Dedifferentiated amniotic fluid mesenchymal stem cell (primary cell): ENCODE results near the gene HLA-DMA.
"Not testable (repeated sequence)": the region's sequence is repeated elsewhere in the genome, so short reads cannot be mapped to it uniquely, and the experiment has no call there.

Experiments
- DNase-seq: peaks from one replicate; pipeline ENCODE4 v3.0.0-alpha.2; 2016; ENCODE audit errors: extremely low spot score

The HLA-DMA gene

DNA sequence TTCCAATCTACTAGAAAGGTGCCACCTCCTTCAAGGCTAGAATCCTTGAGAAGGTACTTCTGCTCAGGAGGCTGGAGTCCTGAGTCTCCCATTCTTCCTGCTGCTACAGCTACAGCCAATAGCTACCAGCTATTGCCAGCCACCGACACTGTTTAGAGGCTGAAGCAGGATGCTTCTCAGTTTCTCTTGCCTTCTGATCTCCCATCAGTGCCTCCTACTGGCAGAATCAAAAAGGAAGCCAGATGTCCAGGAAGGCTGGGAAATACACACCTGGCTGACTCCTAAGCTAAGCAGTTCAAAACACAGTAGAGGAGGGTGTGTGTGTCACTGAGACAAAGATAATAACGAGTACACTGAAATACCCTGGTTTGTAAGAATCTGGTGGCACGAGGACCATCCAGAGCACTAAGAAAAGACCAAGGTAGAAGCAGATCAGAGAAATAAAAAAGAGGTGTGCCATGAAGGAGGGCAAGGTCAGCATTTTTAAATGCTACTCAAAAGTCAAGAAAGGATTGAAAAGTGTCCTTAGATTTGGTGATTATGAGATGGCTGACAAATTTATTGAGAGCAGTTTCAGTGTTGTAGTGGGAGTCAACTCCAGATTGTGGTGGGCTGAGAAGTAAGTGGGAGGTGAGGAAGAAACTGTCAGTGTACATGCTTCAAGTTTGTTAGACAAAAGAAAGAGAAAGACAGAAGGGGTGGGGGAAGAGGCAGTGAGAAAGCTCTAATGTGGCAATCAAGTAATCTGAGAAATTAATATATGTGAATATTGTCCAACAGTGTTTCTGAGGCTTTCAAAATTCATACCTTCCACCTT, 2.3 kb upstream of the HLA-DMA start:
- DNase-seq, result no peak

DNA sequence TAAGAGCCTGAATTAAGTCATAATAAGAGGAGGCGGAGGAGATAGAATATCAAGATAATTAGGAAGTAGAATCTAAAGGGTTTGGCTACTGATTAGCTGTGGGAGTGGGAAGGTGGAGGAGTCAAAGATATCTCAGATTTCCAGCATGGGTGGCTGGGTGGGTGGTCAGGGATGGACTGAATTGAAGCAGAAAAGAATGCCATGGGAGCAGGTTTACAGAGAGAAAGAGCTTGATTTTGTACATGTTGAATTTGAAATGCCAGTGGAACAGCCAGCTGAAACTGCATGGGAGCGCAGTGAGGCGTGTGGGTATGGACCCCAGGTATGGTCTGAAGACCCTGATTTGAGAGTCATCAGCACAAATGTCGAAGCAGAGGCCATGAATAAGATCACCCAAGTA, 1.4 kb upstream of the HLA-DMA start:
- no peak for DNase-seq

DNA sequence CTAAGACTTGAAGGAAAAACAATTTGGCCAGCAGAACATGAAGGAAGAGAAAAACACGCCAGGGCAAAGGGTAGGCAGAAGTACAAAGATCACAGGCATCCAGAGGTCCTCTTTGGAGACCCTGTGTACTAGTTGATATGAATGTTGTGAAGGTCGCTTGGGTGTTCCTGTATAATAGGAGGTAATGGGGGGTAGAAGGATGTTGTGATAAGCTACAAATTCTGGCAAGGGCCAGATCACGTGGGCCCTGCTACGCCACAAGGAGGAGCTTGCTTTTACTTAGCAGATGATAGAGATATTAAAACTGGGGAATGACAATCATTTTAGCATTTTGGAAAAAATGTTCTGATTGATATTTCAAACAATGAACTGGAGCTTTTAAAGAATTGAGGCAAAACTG, 878 bp upstream of the HLA-DMA start:
- DNase-seq, result no peak

DNA sequence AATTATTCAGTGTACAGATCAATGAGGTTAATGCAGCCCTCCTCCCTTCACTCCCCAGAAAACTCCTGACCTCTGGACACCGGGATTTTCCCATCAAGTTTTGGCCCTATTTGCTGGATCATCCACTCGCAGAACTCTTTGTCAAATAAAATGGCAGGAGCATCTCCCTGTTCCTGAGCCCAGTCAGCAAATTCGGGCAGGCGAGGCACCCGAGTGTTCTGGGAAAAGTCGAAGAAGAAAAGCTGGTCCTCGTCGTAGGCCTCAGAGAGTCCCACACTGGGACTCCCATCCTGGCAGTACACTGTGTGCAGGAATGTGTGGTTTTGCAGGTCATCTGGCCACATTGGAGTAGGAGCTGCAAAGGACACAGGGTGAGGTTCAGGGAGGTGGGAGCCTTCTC, 2.4 kb downstream of the HLA-DMA start:
- no peak for DNase-seq

DNA sequence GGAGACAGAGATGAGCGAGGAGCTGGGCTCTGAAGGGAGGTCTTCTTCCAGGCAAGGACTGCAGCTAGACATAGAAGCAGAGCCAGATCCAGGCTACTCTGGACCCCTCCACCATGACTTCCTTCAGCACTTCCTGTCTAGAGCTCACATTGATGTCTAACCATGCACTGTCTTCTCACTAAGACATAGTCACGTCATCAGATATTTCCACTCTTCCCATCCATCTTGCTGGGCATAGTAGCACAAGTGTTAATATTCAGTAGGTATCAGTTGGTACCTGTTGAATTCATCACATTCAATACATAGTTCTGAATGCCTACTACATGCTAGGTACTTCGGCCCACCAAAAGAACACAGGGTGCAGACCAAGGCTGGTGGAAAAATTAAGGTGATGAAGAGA, 2.9 kb downstream of the HLA-DMA start:
- DNase-seq, result no peak

DNA sequence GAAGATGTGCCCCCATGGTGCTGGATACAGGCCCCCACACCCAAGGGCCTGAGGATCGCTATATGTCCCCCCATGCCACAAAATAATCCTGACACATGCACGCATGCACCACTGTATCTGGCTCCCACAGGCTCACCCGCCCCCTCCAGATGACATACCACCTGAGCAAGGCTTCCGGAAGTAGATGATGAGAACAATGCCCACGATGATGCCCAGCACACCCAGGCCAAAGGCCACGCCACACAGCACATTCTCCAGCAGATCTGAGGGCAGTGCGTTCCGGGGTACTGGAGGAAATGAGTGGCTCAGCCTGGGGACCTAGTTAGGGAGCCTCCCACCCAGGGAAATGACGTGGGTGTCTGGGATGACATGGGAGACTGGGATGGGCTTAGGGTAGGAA, 3.8 kb downstream of the HLA-DMA start:
- DNase-seq, result no peak

DNA sequence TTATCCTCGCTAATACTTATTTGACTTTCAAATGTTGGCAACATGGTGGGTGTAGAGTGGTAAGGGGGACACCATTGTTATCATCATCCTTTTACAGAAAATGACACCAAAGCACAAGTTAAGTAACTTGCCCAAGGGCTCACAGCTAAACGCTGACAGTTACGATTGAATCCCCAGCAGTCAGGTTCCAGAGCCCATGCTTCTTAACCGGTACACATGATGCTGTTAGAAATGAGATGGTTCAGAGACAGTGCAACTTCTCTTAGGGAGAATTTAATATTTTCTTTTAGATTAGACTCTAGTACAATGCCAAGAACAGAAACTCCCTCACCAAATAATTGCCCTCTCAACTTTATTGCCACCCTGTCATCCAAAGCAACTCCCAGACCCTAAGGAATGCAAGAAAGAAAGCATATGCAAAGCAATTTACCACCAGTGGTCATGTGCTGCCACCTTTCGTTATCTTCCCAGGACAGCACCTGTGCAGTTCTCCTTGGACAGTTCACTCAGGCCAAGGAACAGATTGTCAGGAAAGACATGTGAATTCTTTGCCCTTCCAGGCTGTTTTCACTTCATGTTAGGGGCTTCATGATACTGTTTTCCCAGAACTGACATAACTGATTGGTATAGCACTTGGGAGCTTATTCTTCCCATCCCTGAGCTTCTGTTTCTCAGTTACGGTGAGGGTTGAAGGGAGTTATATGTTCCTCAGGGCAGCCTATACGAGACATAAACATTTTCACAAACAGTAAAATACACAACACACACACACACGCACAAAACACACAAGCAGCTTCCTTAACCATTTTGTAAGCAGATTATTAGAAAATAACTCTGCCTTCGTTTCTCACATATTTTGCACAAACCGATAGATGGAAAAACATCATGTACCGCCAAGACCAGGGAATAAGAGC, 5.1 kb downstream of the HLA-DMA start:
- no peak for DNase-seq

DNA sequence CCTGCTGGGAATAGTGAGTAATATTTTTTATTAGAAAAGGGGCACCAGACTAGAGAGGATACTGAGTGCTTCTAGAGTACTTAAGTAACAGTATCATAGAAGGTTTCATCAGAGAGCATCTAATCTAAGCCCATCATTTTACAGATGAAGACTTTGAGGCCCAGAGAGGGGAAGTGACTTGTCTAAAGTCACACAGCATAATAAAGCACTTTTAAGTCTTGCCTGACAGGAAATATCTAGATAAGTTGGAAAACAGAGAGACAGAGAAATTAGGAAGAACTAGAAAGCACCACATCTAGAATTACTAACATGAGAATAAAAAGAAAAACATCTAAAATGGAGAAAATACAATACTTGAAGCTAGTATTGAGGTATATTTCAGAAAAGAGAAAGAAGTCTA, 6.0 kb downstream of the HLA-DMA start:
- no peak for DNase-seq

DNA sequence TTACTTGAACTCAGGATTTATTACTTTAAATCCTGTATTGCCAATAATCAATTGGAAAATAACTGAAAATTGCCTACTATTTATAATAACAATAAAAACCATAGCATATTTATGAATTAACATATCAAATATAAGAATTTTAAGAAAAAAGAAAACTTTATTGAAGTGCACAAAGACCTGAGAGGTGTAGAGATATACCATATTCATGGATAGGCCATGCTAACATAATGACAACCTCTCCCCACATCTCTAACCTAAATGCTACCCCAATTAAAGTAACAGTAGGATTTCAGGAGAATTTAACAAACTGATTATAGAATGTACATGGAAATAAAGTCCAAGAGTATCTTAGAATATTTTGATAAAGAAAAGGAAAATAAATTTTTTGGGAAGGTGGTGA, 6.9 kb downstream of the HLA-DMA start:
- no peak for DNase-seq

DNA sequence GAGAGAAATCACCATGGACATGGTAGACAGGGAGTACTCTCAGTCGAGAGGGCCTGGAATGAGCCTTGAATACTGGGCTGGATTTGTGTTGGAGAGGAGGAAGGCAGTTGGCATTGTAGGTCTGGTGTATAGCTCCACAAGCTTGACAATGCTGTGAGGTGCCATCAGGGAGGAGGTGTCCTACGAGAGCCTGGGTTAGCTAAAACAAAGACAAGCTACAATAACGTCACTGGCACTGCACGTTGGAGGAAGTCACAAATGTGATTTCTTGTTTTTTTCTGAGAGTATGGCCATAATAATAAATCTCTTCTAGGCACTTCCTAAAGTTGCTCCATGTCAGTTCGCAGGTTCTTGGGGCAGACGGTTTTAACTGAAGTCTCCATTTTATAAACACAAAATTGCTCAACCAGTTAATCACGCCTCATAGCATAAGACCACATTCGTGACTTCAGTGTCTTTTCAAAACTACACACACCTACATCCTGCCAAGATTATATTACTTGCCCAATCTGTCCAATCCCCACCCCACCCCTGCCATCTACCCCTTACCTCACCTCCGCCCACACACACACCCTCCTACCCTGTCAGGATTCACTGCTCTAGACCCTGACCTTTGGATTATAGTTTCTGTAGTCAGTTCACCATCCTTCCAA, 7.7 kb downstream of the HLA-DMA start:
- no peak for DNase-seq

DNA sequence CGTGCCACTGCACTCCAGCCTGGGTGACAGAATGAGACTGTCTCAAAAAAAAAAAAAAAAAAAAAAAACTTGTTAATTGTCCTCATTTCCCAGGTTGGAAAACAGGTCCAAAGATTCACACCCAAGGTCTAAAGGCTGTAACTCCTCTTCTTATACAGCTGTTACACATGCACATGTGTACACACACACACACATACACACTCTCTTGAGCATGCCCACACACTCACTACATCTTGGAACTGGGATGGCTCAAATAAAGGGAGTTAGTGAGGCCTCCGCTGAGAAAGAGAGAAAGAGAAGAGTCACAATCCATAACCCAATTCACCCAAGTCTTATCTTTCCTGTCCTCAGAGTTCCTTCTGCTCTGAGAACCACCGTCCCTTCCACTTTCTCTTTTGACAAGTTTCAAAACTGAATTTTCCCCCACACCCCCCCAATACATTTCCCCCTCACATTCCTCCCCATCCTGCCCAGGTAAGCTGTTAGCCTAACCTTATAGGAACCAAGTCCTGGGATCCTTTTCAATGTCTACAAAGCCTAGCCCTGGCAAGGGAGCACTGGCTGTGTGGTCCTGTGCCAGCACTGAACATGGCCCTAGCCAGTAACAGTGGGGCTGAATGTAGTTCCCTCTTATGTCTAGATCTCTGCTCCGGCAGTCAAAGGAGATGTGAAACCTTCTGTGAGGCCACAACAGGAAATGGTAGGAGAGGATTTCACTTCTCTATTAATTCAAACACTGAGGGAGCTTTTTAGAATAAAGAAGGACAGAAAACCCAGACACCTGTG, 8.8 kb downstream of the HLA-DMA start:
- DNase-seq, result no peak

DNA sequence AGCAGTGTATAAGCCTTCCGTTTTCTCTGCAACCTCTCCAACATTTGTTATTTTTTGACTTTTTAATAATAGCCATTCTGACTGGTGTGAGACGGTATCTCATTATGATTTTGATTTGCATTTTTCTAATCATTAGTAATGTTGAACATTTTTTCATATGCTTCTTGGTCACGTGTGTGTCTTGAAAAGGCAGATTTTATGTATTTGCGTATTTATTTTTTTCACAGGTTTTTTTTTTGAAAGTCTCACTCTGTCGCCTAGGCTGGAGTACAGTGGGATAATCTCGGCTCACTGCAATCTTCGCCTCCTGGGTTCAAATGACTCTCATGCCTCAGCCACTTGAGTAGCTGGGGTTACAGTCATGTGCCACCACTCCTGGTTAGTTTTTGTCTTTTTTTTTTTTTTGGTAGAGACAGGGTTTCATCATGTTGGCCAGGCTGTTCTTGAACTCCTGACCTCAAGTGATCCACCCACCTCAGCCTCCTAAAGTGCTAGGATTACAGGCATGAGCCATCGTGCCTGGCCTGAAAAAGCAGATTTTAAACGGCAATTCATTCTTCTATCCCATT, 10.3 kb downstream of the HLA-DMA start:
- not testable (repeated sequence) for DNase-seq

DNA sequence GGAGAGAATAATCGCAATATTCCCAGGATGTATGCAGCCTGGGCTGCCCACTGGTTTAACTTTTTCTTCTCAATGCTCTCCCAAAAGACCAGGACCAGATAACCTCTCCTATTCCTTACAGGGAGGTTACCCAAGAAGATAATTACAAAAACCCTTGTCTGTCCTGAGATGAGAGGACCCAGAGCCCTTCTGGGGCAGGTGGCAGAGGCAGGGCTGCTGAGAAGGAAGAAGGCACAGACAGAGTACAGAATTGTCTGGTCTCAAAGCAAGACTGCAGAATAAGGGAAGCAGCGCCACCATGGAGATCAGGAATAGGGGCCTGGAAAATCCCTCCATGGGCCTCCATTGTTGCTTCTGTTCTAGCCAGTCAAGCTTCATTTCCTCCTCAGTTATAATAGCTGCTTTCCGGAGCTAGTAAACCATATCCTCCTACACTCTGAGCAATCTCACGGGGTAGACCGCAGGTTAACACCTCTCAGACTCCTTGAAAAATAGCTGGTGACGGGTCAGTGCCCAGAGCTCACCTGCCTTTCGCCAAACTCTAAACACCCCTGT, 11.6 kb downstream of the HLA-DMA start:
- no peak for DNase-seq

DNA sequence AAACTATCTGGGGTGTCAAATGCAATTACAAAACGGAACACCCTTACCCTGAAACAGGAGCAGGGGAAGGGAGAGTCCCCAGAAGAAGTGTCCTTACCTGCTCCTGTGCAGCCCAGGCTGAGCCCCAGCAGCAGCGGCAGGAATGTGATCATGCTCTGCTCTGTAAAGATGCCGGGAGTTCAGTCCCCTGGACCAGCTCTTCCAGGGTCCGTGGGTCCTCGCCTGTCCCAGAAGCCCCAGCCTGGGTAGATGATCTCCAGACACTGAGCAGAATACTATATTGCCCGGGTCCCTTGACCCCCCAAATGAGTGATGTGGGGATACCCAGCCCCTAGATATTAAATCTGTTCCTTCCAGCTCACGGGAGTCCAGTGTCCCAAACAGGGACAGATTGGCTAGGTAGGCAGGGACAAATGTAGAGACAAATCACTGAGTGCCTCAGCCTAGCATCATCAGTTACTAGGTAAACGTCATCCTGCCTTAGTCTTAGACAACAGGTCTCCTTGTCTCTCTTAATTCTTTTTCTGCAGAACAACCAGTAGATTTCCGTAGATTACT, 12.2 kb downstream of the HLA-DMA start, which contains the start of gene HLA-DMB:
TSS of gene HLA-DMB (minus strand) at position 373 of the 558 bp plus-strand sequence. CDS start at position 152, 221 bp downstream.
- DNase-seq, result peak; percentile 78

DNA sequence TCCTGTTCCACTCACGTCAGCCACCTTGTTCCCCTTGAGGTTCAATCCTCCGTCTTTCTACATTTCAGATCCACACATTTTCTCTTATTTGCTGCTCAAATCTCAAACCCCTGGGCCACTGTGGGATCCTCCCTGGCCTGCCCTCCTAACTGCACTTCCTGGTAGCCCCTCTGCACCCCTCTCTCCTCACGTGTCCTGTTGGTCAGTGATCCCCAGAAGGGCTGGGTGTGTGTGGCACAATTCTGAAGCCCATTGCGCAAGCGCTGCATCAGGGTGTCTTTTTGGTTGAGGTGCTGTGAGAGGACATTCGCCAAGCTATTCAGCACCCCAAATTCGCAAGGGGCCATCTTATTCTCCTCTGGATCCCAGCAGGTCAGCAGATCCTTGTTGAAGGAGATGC, 14.4 kb downstream of the HLA-DMA start:
- no peak for DNase-seq

DNA sequence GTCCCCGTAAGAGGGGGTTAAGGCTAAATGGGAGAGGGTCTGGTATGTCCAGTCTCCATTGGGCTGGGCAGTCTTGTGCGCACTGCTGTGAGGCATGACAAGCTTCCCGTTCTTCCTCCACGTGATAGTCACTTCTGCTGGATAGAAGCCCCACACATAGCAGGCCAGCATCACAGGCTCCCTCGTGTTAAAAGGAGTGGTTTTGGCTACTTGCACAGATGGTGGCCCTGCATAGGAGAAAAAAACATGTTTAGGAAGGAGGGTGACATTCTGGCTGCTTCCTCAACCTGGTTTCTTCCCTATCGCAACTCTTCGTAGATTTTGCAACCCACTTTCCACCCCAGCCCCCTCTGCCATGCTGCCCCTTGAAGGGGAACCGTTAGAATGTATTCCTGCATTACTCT, 15.7 kb downstream of the HLA-DMA start:
- no peak for DNase-seq

DNA sequence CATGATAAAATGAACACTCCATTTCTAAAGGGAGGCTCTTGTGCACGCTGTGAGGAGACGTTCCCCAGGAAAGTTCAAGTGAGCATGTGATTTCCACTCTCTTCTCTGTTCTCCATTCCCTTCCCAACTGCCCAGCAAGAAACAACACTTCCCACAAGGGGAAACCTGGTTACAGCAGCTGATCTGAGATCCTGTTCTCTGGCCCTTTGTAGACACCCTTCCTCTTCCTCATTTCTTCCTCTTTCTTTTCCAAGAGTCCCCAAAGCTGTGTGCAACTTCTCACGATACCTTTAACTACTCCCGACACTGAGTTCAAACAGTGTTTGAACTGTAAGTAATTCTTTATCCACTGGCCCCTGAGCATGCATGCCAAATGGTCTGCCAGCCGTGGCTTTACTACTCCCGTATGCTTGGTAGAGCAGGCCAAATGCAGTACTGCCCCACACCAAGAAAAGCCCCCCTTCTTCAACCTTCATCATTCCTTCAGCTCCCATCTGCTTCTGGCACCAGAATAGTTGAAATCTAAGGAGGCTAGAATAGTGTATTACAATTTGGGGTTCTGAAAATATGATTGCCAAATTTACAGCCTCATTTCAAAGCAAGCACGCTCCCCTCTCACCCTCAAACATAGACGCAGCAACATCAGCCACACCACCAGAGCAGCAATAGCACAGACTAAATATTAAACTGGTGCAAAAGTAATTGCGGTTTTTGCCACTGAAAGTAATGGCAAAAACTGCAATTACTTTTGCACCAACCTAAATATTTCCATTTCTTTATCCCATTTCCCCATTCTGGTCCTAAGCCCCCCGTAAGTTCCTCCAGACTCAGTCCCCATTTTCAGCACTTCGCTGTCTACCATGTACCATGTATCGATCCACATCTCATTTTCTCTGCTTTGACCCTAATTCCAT, 16.4 kb downstream of the HLA-DMA start:
- DNase-seq, result no peak

DNA sequence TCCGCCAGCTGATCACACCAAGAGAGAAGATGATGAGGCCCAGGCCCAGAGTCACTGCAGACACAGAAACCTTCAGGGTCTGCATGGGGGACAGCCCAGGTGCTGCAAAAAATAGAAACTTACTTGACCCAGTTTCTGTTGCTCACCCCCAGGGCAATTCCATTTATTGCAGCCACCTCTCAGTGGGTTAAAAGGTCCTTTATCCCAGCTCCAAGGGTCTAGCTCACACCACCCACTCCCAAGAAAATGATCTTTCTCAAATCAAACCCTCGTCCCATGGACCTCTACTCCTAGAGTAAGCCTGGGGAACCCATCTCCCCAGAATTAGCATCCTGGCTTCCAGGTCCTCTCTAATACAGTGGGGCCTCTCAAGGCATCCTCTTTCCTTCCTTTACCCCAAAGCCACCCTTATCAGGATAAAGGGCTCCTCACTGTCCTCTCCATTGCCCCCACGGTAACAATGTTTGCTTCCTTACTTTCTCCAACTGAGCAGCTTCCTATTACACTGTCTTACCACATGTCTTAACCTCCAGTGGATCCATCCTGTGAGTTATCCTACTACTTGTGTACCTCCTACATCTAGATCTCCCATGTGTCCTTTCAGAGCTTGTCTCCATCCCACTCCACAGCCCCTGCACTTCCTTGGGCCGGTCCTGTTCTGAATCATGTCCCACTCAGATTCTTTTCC, 17.2 kb downstream of the HLA-DMA start:
- DNase-seq, result no peak

DNA sequence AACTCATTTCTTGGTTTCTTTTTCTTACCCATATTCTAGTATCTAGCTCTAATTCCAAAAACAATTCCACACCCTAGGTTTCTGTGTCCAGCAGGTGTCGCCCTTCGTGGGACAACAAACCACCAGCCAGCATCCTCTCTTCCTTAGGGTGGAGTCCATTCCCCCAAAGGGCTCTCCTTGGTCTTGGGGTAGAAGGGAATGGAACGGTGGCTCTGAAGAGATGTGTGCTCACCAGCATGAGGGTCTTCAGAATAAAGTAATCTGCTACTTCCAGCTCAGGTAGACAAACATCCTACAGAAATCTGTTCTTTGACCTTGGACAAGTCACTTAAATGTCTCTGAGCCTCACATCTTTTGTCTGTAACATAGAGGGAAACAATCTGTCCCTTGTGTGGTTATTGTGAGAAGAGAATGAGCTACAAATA, 19.2 kb downstream of the HLA-DMA start:
- DNase-seq, result peak; percentile 72
